GM12892 (cell line): ENCODE measurements around the gene USF2.

Experiments
- POLR2A ChIP-seq: IDR thresholded peaks from 2 replicates; pipeline ENCODE4 v1.6.1; 2011; ENCODE audit warnings: low read depth, low read length, control low read depth
- POLR2AphosphoS5 ChIP-seq: IDR thresholded peaks from 2 replicates; pipeline ENCODE4 v1.6.1; 2011; ENCODE audit warnings: low read depth, low read length, control low read depth

GRCh38 chr19:35288331-35288730 lies 19.6 kb downstream of the USF2 start:
- TF ChIP-seq POLR2A (no peak), POLR2AphosphoS5 (no peak)
